ENCODE data around the gene MBD3L2B.

Gene MBD3L2B

DNA sequence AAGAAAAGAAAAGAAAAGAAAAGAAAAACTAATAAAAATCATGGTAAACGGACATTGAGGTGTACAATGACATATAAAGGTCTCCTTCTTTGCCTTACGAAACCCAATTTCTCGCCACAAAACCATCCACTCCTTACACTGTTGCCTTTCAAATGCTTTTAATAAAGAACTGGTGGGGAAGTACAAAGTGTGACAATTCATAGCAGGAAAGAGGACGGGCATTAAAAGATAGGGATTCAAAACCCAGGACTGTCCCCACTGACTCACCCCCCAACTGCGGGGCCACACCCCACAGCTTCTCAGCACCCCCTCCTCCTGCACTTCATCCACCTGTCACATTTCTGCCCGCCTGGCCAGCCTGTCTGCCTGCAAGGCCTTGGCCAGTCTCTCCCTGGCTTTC is 2.4 kb downstream of the MBD3L2B start:
- DNase-seq (ENCODE audit: low read depth, low spot score), result no peak
- TF ChIP-seq, protein P1, sequence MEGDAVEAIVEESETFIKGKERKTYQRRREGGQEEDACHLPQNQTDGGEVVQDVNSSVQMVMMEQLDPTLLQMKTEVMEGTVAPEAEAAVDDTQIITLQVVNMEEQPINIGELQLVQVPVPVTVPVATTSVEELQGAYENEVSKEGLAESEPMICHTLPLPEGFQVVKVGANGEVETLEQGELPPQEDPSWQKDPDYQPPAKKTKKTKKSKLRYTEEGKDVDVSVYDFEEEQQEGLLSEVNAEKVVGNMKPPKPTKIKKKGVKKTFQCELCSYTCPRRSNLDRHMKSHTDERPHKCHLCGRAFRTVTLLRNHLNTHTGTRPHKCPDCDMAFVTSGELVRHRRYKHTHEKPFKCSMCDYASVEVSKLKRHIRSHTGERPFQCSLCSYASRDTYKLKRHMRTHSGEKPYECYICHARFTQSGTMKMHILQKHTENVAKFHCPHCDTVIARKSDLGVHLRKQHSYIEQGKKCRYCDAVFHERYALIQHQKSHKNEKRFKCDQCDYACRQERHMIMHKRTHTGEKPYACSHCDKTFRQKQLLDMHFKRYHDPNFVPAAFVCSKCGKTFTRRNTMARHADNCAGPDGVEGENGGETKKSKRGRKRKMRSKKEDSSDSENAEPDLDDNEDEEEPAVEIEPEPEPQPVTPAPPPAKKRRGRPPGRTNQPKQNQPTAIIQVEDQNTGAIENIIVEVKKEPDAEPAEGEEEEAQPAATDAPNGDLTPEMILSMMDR (IDR thresholded peaks at IDR 0.05; ENCODE audit: insufficient read depth, low read length, missing control alignments), result no peak
- ChIA-PET CTCF (no interaction called here), POLR2A (no interaction called here)
- no peak overlapping the region for H3K4me3 ChIP-seq (ENCODE audit: low read depth, low read length)

DNA sequence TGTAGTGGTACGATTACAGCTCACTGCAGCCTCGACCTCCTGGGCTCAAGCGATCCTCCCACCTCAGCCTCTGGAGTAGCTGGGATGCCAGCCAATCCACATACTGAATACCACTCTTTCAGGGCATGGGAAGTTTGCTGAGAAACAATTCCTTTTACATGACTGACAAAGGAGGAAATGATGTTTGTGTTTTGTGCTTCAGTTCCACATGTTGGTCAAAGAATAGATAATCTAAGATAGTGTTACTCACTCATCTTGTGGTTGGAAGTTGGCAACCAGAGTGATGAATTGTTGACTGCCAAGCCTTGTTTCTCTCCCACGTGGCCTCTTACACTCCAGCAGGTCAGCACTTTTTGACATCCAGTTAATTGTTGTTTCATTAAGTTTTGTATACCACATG is 7.6 kb downstream of the MBD3L2B start:
- TF ChIP-seq, protein P1 (IDR thresholded peaks at IDR 0.05; ENCODE audit: insufficient read depth, low read length, missing control alignments), result no peak
- ChIA-PET CTCF (no interaction called here), POLR2A (no interaction called here)
- DNase-seq (ENCODE audit: low read depth, low spot score), result no peak
- no peak overlapping the region for H3K4me3 ChIP-seq (ENCODE audit: low read depth, low read length)

DNA sequence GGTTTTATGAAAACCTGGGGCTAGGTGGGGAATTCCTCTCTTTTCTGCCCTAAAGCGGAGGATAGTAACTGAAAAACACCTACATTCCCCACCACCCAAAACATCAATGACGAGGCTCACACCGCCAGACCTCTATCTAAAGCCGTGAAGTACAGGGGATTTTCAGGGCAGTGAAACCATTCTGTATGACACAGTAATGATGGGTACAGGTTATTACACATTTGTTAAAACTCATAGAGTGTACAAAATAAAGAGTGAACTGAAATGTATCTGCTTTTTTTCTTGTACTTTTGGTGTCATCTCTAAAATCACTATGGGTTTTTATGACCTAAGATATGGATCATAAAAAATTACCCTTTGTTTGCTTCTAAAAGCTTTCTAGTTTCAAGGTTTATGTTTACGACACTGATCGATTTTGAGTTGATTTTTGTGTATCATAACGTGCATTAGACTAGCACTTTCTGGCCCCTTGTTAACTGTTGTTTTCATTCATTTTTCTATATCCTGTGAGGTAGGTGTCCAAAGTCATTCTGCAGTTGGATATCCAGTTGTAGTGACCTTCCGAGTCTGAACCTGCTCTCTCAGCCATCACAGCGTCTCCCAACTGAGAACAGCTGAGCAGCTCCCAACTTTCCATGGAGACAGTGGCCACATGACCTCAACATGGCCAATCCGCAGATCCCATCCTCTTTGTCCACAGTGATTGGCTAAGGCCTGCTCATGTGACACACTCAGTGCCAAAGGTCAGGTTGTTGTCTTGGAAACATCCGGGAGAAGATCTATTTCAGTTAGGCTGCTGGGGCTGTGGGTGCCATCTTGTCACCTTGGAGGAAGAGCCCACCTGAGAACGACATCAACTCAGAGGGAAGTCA is 10.3 kb downstream of the MBD3L2B start:
- CTCF ChIA-PET, result no interaction called here

DNA sequence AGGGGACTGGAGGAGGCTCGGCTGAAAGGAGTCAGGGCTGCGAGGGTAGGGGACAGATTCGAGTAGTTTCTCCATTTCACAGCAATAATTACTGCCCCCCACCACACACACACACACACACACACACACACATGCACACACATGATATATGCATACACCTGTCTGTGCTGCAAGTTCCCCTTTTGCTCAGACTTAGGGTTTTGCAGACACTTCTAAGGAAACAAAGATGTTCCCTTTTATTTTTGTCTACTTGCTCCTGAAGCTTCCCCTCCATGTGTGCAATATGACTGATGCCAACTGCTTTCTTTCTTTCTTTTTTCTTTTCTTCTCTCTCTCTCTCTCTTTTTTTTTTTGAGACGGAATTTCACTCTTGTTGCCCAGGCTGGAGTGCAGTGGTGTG is 13.4 kb downstream of the MBD3L2B start:
- CTCF ChIA-PET, result no interaction called here

More for the DNA sequence above, 10.3 kb downstream of the MBD3L2B start:
- POLR2A ChIA-PET, result no interaction called here
- TF ChIP-seq, protein P1 (IDR thresholded peaks at IDR 0.05; ENCODE audit: insufficient read depth, low read length, missing control alignments), result no peak
- no peak overlapping the region for H3K4me3 ChIP-seq (ENCODE audit: low read depth, low read length)
- DNase-seq (ENCODE audit: low read depth, low spot score), result no peak

DNA sequence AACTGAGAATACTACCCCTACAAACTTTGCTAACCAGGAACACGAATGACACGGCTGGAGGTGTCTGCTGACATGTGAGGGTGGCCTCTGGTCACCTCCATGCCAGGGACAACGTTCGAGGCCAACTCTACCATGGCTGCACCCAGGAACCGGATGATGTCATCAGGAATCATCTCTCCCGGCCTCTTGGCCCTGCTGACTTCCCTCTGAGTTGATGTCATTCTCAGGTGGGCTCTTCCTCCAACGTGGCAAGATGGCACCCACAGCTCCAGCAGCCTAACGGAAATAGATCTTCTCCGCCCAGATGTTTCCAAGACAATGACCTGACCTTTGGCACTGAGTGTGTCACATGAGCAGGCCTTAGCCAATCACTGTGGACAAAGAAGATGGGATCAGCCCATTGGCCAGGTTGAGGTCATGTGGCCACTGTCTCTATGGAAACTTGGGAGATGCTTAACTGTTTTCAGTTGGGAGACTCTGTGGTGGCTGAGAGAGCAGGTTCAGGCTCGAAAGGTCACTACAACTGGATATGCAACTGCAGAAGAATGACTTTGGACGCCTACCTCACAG is 15.0 kb downstream of the MBD3L2B start:
- no peak for DNase-seq (ENCODE audit: low read depth, low spot score)
- TF ChIP-seq, protein P1 (IDR thresholded peaks at IDR 0.05; ENCODE audit: insufficient read depth, low read length, missing control alignments), result no peak
- POLR2A ChIA-PET, result no interaction called here
- no peak overlapping the region for H3K4me3 ChIP-seq (ENCODE audit: low read depth, low read length)
- CTCF ChIA-PET, result no interaction called here

More for the DNA sequence above, 13.4 kb downstream of the MBD3L2B start:
- H3K4me3 ChIP-seq (ENCODE audit: low read depth, low read length), result no peak overlapping the region
- TF ChIP-seq, protein P1 (IDR thresholded peaks at IDR 0.05; ENCODE audit: insufficient read depth, low read length, missing control alignments), result no peak
- no peak for DNase-seq (ENCODE audit: low read depth, low spot score)
- POLR2A ChIA-PET, result no interaction called here

DNA sequence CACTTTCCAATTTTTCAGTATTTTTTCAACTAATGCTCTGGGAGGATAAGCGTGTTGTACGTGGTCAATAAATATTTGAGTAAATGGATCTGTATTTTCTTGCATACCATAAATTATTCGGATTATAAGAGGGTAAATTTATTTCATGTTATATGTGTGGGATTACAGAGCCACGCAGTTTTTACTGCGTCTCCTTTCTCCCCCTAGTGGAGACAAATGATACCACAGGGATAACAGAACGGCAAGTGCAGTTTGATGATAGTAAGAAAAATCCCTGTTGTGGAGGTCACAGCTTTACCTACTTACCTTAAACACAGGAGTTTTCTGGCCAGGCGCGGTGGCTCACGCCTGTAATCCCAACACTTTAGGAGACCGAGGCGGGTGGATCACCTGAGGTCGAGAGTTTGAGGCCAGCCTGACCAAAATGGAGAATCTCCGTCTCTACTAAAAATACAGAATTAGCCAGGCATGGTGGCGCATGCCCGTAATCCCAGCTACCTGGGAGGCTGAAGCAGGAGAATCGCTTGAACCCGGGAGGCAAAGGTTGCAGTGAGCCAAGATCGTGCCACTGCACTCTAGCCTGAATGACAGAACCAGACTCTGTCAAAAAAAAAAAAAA is 16.8 kb downstream of the MBD3L2B start:
- CTCF ChIA-PET, result no interaction called here
- TF ChIP-seq, protein P1 (IDR thresholded peaks at IDR 0.05; ENCODE audit: insufficient read depth, low read length, missing control alignments), result peak; percentile 38
- POLR2A ChIA-PET, result no interaction called here
- no peak overlapping the region for H3K4me3 ChIP-seq (ENCODE audit: low read depth, low read length)
- DNase-seq (ENCODE audit: low read depth, low spot score), result no peak
